Stimulated activated CD8-positive, alpha-beta memory T cell treated with anti-CD3 and anti-CD28 coated beads, Interleukin-12 subunit alpha, Interleukin-12 subunit beta, amount 100 ng/mL, for 1 hour (primary cell): Measurements from ENCODE around the gene IFNGR1.
"Not testable (repeated sequence)": the region's sequence is repeated elsewhere in the genome, so short reads cannot be mapped to it uniquely, and the experiment has no call there.

Source experiments
- DNase-seq: peaks from one replicate; pipeline ENCODE4 v3.0.0-alpha.2; 2020; ENCODE audit warnings: low read depth

The IFNGR1 gene

GRCh38 chr6:137218917-137219663, at the start of gene IFNGR1:
Gene IFNGR1 (minus strand): TSS chr6:137219385. CDS start chr6:137219327, 58 bp downstream.
- peak; percentile 91 for DNase-seq

- DNase-seq, result no peak
These were observed 49.7 kb upstream of the IFNGR1 start for GRCh38 chr6:137268911-137269310.

- no peak for DNase-seq
These were observed 47.1 kb upstream of the IFNGR1 start for GRCh38 chr6:137266309-137266586.

- no peak for DNase-seq
These were observed 46.5 kb upstream of the IFNGR1 start for GRCh38 chr6:137265561-137266308.

- no peak for DNase-seq
These were observed 45.3 kb upstream of the IFNGR1 start for GRCh38 chr6:137264311-137265075.

- no peak for DNase-seq
These were observed 42.6 kb upstream of the IFNGR1 start for GRCh38 chr6:137261761-137262160.

- DNase-seq, result no peak
These were observed 42.2 kb upstream of the IFNGR1 start for GRCh38 chr6:137261361-137261760.

- DNase-seq, result no peak
These were observed 41.0 kb upstream of the IFNGR1 start for GRCh38 chr6:137260217-137260616.

GRCh38 chr6:137259349-137259748, 40.2 kb upstream of the IFNGR1 start:
- DNase-seq, result no peak

GRCh38 chr6:137258170-137258569, 39.0 kb upstream of the IFNGR1 start:
- peak; percentile 20 for DNase-seq

- DNase-seq, result no peak
These were observed 37.3 kb upstream of the IFNGR1 start for GRCh38 chr6:137256350-137257103.

- DNase-seq, result no peak
These were observed 35.8 kb upstream of the IFNGR1 start for GRCh38 chr6:137254966-137255365.

GRCh38 chr6:137254430-137254829, 35.2 kb upstream of the IFNGR1 start:
- not testable (repeated sequence) for DNase-seq

- DNase-seq, result no peak
These were observed 29.5 kb upstream of the IFNGR1 start for GRCh38 chr6:137248702-137249101.

GRCh38 chr6:137247724-137248123, 28.5 kb upstream of the IFNGR1 start:
- no peak for DNase-seq

- DNase-seq, result no peak
These were observed 27.6 kb upstream of the IFNGR1 start for GRCh38 chr6:137246791-137247202.

- no peak for DNase-seq
These were observed 27.0 kb upstream of the IFNGR1 start for GRCh38 chr6:137246164-137246563.

- DNase-seq, result no peak
These were observed 22.4 kb upstream of the IFNGR1 start for GRCh38 chr6:137241481-137242038.

GRCh38 chr6:137240168-137240567, 21.0 kb upstream of the IFNGR1 start:
- DNase-seq, result no peak

GRCh38 chr6:137237413-137238170, 18.4 kb upstream of the IFNGR1 start:
- DNase-seq, result no peak
